Naive thymus-derived CD4-positive, alpha-beta T cell (primary cell): ENCODE results near the gene MRTFA. TPM values are rescaled to one million over a fixed set of nuclear protein-coding genes. Genes with fewer than 3 reads are reported as not detected.
A peak's percentile ranks its signal among the peaks of the same experiment; 100 is the strongest.

Experiments used
- ATAC-seq: fragments of 150-1000 bp; cut with Tn5 transposase; 2 replicates; pipeline ENCODE4 v1.10.0; 2021; ENCODE audit warnings: mild to moderate bottlenecking, moderate library complexity
- CTCF ChIA-PET: fragments of 350-600 bp; sonication (Branson Sonifier 250); formaldehyde crosslinking; loops from one replicate; lab custom pipeline; 2021; ENCODE audit warnings: antibody characterized with exemption; lab: Charles Lee
- POLR2A ChIA-PET: fragments of 350-600 bp; sonication (Branson Sonifier 250); formaldehyde crosslinking; loops from one replicate; lab custom pipeline; 2021; ENCODE audit warnings: antibody characterized with exemption, inconsistent platforms; lab: Charles Lee
- DNase-seq, 9 donors: peaks; one replicate each; pipeline versions ENCODE4 v3.0.0 to v3.0.0-alpha.2; 2020 to 2022; ENCODE audit warnings: mixed read lengths in 1 of 9
- H3K27ac ChIP-seq: one replicate; pipeline ENCODE4 v1.7.0; 2013; ENCODE audit warnings: mild to moderate bottlenecking, low read depth, low read length, moderate library complexity
- H3K27me3 ChIP-seq, 2 donors: one replicate each; pipeline ENCODE4 v1.7.0; 2013; ENCODE audit warnings: low read length in 2 of 2, mild to moderate bottlenecking in 2 of 2, moderate library complexity in 2 of 2; ENCODE audit not compliant: control insufficient read depth in 2 of 2, insufficient read depth in 2 of 2
- H3K36me3 ChIP-seq, 3 experiments: 1 replicate in 2 of 3; 2 replicates in 1 of 3; pipeline ENCODE4 v1.7.0; 2013; ENCODE audit warnings: low read length in 3 of 3, mild to moderate bottlenecking in 3 of 3, moderate library complexity in 1 of 3; ENCODE audit not compliant: insufficient read depth in 3 of 3, control insufficient read depth in 2 of 3
- H3K4me1 ChIP-seq, 2 donors: one replicate each; pipeline ENCODE4 v1.7.0; 2013; ENCODE audit warnings: low read length in 2 of 2, mild to moderate bottlenecking in 2 of 2, moderate library complexity in 1 of 2; ENCODE audit not compliant: control insufficient read depth in 2 of 2, insufficient read depth in 2 of 2
- H3K4me3 ChIP-seq: 2 replicates; pipeline ENCODE4 v1.7.0; 2013; ENCODE audit warnings: mild to moderate bottlenecking, low read length
- H3K9me3 ChIP-seq, 3 experiments: 1 replicate in 2 of 3; 2 replicates in 1 of 3; pipeline ENCODE4 v1.7.0; 2013; ENCODE audit warnings: low read length in 3 of 3; ENCODE audit not compliant: control insufficient read depth in 2 of 3
- H3K27ac Mint-ChIP-seq, 9 donors: one replicate each; pipeline ENCODE4 v1.8.0; 2020 to 2022; ENCODE audit warnings: mixed read lengths in 9 of 9, mild to moderate bottlenecking in 8 of 9, moderate library complexity in 5 of 9, inconsistent platforms in 2 of 9
- H3K27me3 Mint-ChIP-seq, 5 donors: one replicate each; pipeline ENCODE4 v1.8.0; 2021 to 2022; ENCODE audit warnings: mixed read lengths in 5 of 5, mild to moderate bottlenecking in 1 of 5
- H3K36me3 Mint-ChIP-seq, 5 donors: one replicate each; pipeline ENCODE4 v1.8.0; 2020 to 2022; ENCODE audit warnings: mixed read lengths in 5 of 5, mild to moderate bottlenecking in 3 of 5, inconsistent platforms in 1 of 5
- H3K4me1 Mint-ChIP-seq, 7 donors: one replicate each; pipeline ENCODE4 v1.8.0; 2020 to 2022; ENCODE audit warnings: mixed read lengths in 7 of 7, mild to moderate bottlenecking in 3 of 7, inconsistent platforms in 1 of 7
- H3K4me3 Mint-ChIP-seq, 10 donors: one replicate each; pipeline ENCODE4 v1.8.0; 2020 to 2022; ENCODE audit warnings: mild to moderate bottlenecking in 10 of 10, mixed read lengths in 10 of 10, moderate library complexity in 6 of 10, inconsistent platforms in 2 of 10
- H3K9me3 Mint-ChIP-seq, 11 donors: one replicate each; pipeline ENCODE4 v1.8.0; 2020 to 2022; ENCODE audit warnings: mixed read lengths in 11 of 11, mild to moderate bottlenecking in 4 of 11, inconsistent platforms in 1 of 11, moderate library complexity in 1 of 11
- intact Hi-C, 2 donors: fragments of 100-400 bp; cut with micrococcal nuclease; formaldehyde crosslinking; loops; one replicate each; pipeline ENCODE4 v1.15.1; 2023
- polyA plus RNA-seq, 2 donors: library from polyadenylated mRNA; unstranded; fragments of 300-500 nt; fragmentation: Illumina TruSeq; gene quantifications; one replicate each; pipeline ENCODE4 v1.2.3, GENCODE V29; 2021
- total RNA-seq, 6 experiments: library from RNA in 5 of 6; stranded (reverse) in 5 of 6; gene quantifications; 1 replicate in 5 of 6; 2 replicates in 1 of 6; pipeline ENCODE4 v1.2.3 and lab custom pipeline; 2021 to 2026

The MRTFA gene
- total and polyA plus RNA-seq, 7 experiments from 2014 or later, result 17.6 to 114 (median 81.5) TPM

GRCh38 chr22:40479887-40480538 lies 156.5 kb downstream of the MRTFA start:
- peaks cover 29 to 62% (median 48%) of the 10 kb centered on the region in 7 donors for H3K4me1 Mint-ChIP-seq

DNA sequence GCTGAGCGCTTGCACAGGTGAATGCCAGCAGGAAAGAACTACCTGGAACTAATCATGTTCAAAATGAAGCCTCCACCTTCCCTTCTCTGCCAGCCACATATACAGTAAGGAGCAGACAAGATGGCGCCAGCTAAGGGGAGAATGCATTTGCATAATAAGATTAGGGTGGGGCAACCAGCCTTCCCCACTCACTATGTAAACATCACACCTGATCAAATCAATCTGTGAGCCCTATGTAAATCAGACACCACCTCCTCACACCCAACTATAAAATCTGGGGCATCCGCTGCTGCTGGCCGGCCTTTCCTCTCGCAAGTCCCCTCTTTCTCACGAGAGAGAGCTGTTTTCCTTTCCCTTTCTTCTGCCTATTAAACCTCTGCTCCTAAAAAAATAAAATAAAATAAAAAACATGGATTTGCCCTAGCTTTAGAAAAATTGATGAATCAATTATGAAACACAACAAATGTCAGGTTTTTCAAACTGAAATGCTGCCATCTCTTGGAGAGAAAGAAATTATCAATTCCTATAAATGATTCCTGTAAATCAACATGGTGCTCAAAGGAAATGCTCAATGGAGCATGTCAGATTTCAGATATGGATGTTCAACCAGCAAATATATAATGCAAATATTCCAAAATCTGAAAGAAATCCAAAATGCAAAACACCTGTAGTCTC lies 157.3 kb downstream of the MRTFA start:
- peaks cover 0 to 5% of the 10 kb centered on the region in 2 donors for H3K4me1 ChIP-seq
- DNase-seq, result no peak
- no peak overlapping the region for H3K4me3 ChIP-seq
- ChIA-PET POLR2A (interaction anchor here (0.9 to 1.9 kb wide), 3 partner anchors 41 to 46 kb away, joined by 3 to 6 read pairs (median 3); no protein-coding TSS in a partner anchor), CTCF (interaction anchor here (0.6 to 3.1 kb wide), 14 partner anchors 9 to 679 kb away, joined by 3 to 49 read pairs (median 4); no protein-coding TSS in a partner anchor)
- H3K9me3 ChIP-seq, result no peaks in the 10 kb centered on the region
- no peaks in the 10 kb centered on the region for H3K27me3 ChIP-seq
- H3K9me3 Mint-ChIP-seq, result no peaks in the 10 kb centered on the region
- H3K27ac Mint-ChIP-seq, result peak overlapping the region in 2 of 9 donors; percentile 48 to 59
- ATAC-seq, result no peak
- peaks cover 31 to 60% (median 47%) of the 10 kb centered on the region in 7 donors for H3K4me1 Mint-ChIP-seq
- no peaks in the 10 kb centered on the region for H3K36me3 ChIP-seq
- H3K4me3 Mint-ChIP-seq, result no peak overlapping the region
- H3K27me3 Mint-ChIP-seq, result no peaks in the 10 kb centered on the region
- H3K36me3 Mint-ChIP-seq, result peaks cover 0 to 15% (median 8%) of the 10 kb centered on the region in 5 donors
- H3K27ac ChIP-seq, result no peak overlapping the region
- intact Hi-C loops, result loop anchor here in 1 of 2 donors (1.0 to 2.0 kb wide), 2 partner anchors 16 to 42 kb away; no protein-coding TSS in a partner anchor

More at GRCh38 chr22:40479887-40480538, 156.5 kb downstream of the MRTFA start:
- Mint-ChIP-seq H3K27ac (peak overlapping the region in 2 of 9 donors; percentile 42 to 45), H3K4me3 (no peak overlapping the region), H3K27me3 (no peaks in the 10 kb centered on the region), H3K9me3 (no peaks in the 10 kb centered on the region), H3K36me3 (peaks cover 0 to 12% (median 8%) of the 10 kb centered on the region in 5 donors)
- no peaks in the 10 kb centered on the region for H3K9me3 ChIP-seq
- H3K4me3 ChIP-seq, result no peak overlapping the region
- no peak for DNase-seq
- H3K27me3 ChIP-seq, result no peaks in the 10 kb centered on the region
- no peaks in the 10 kb centered on the region for H3K36me3 ChIP-seq
- ATAC-seq, result peak; percentile 31
- ChIA-PET CTCF (interaction anchor here (0.5 to 3.1 kb wide), 11 partner anchors 8 to 436 kb away, joined by 3 to 49 read pairs (median 6); no protein-coding TSS in a partner anchor), POLR2A (interaction anchor here (0.6 to 1.9 kb wide), 4 partner anchors 42 to 925 kb away, joined by 3 to 6 read pairs (median 3); no protein-coding TSS in a partner anchor)
- no peak overlapping the region for H3K27ac ChIP-seq
- H3K4me1 ChIP-seq, result peaks cover 0 to 5% of the 10 kb centered on the region in 2 donors
- intact Hi-C loops, result loop anchor here in 1 of 2 donors (1.0 to 2.0 kb wide), 2 partner anchors 17 to 43 kb away; no protein-coding TSS in a partner anchor

- no peaks in the 10 kb centered on the region for H3K9me3 ChIP-seq
- H3K27ac ChIP-seq, result no peak overlapping the region
- peaks cover 31 to 57% (median 45%) of the 10 kb centered on the region in 7 donors for H3K4me1 Mint-ChIP-seq
- peaks cover 0 to 5% of the 10 kb centered on the region in 2 donors for H3K4me1 ChIP-seq
- ChIA-PET CTCF (interaction anchor here (0.6 to 3.1 kb wide), 13 partner anchors 10 to 680 kb away, joined by 3 to 49 read pairs (median 4); no protein-coding TSS in a partner anchor), POLR2A (interaction anchor here (0.9 to 1.9 kb wide), 3 partner anchors 40 to 46 kb away, joined by 3 to 6 read pairs (median 3); no protein-coding TSS in a partner anchor)
- H3K4me3 ChIP-seq, result no peak overlapping the region
- H3K9me3 Mint-ChIP-seq, result no peaks in the 10 kb centered on the region
- H3K27ac Mint-ChIP-seq, result peak overlapping the region in 3 of 9 donors; percentile 48 to 59 (median 54)
- H3K36me3 ChIP-seq, result no peaks in the 10 kb centered on the region
- peak overlapping the region in 1 of 10 donors; percentile 40 for H3K4me3 Mint-ChIP-seq
- ATAC-seq (no peak), DNase-seq (no peak)
- no peaks in the 10 kb centered on the region for H3K27me3 ChIP-seq
- no peaks in the 10 kb centered on the region for H3K27me3 Mint-ChIP-seq
- H3K36me3 Mint-ChIP-seq, result peaks cover 0 to 15% (median 8%) of the 10 kb centered on the region in 5 donors
- intact Hi-C loops, result loop anchor here in 1 of 2 donors (1.0 to 2.0 kb wide), 2 partner anchors 16 to 41 kb away; no protein-coding TSS in a partner anchor
Measured at GRCh38 chr22:40478338-40479125, 158.0 kb downstream of the MRTFA start.

DNA sequence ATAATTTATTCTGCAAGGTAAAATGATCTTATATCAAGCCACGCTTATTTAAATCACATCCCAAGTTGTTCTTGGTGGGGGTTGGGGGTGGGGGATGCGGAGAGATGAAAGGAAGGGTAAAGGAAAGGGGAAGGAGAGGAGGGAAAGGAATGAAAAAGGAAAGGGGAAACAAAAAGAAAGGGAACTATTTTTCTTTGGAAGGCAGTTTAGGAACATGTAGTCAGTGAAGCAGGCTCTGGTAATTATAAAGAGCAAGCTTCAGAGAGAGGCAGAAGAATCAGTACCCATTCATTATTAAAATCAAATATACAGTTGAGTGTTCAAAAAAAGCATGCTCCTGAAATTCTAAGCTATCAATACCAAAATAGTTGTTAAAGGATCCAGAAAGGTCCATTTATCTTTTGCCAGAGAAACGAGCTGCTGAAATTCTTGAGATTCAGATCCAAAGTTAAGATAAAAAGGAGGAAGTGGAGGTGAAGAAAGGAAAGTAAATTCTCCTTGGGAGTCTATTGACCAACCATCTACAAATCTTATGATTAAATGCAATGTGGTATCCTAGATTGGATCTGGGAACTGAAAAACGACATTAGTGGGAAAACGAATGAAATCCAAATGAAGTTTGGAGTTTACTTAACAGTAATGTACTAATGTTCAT lies 158.7 kb downstream of the MRTFA start:
- Histone ChIP-seq H3K36me3 (no peaks in the 10 kb centered on the region), H3K27me3 (no peaks in the 10 kb centered on the region), H3K27ac (no peak overlapping the region), H3K9me3 (no peaks in the 10 kb centered on the region), H3K4me3 (no peak overlapping the region), H3K4me1 (peaks cover 0 to 5% of the 10 kb centered on the region in 2 donors)
- ATAC-seq (no peak), DNase-seq (no peak)
- Mint-ChIP-seq H3K27me3 (no peaks in the 10 kb centered on the region), H3K36me3 (peaks cover 0 to 15% (median 8%) of the 10 kb centered on the region in 5 donors), H3K4me3 (no peak overlapping the region), H3K27ac (peak overlapping the region in 2 of 9 donors; percentile 16 to 41), H3K9me3 (no peaks in the 10 kb centered on the region), H3K4me1 (peaks cover 31 to 57% (median 45%) of the 10 kb centered on the region in 7 donors)
- ChIA-PET CTCF (interaction anchor here (1.0 to 3.1 kb wide), 3 partner anchors 15 to 45 kb away, joined by 3 to 49 read pairs (median 3); no protein-coding TSS in a partner anchor), POLR2A (interaction anchor here (0.6 to 0.7 kb wide), 2 partner anchors 13 to 39 kb away, joined by 3 read pairs; no protein-coding TSS in a partner anchor)
- intact Hi-C loops, result loop anchor here in 1 of 2 donors (2.0 kb wide), 1 partner anchor 15 kb away; no protein-coding TSS in a partner anchor

- DNase-seq (no peak), ATAC-seq (no peak)
- H3K27me3 Mint-ChIP-seq, result no peaks in the 10 kb centered on the region
- no peaks in the 10 kb centered on the region for H3K36me3 ChIP-seq
- peak overlapping the region in 5 of 9 donors; percentile 25 to 86 (median 66) for H3K27ac Mint-ChIP-seq
- H3K4me1 Mint-ChIP-seq, result peaks cover 28 to 54% (median 40%) of the 10 kb centered on the region in 7 donors
- CTCF ChIA-PET, result interaction anchor here (1.1 kb wide), 1 partner anchor 39 kb away, joined by 3 read pairs; no protein-coding TSS in a partner anchor
- H3K4me3 ChIP-seq, result no peak overlapping the region
- H3K9me3 Mint-ChIP-seq, result no peaks in the 10 kb centered on the region
- H3K4me1 ChIP-seq, result peaks cover 0 to 5% of the 10 kb centered on the region in 2 donors
- H3K27ac ChIP-seq, result no peak overlapping the region
- peaks cover 0 to 7% (median 5%) of the 10 kb centered on the region in 5 donors for H3K36me3 Mint-ChIP-seq
- no peaks in the 10 kb centered on the region for H3K9me3 ChIP-seq
- H3K4me3 Mint-ChIP-seq, result no peak overlapping the region
- POLR2A ChIA-PET, result no interaction called here
- no peaks in the 10 kb centered on the region for H3K27me3 ChIP-seq
- intact Hi-C loops, result no loop called here
Measured at GRCh38 chr22:40476341-40476740, 160.2 kb downstream of the MRTFA start.
